Effector memory CD4-positive, alpha-beta T cell (primary cell): ENCODE results near the gene TMEM106A.
"Not testable (repeated sequence)": the region's sequence is repeated elsewhere in the genome, so short reads cannot be mapped to it uniquely, and the experiment has no call there.

Experiments
- DNase-seq, 3 donors: peaks; one replicate each; pipeline ENCODE4 v3.0.0-alpha.2; 2020
- H3K27ac ChIP-seq: 2 replicates; pipeline ENCODE4 v1.7.0; 2013; ENCODE audit warnings: mild to moderate bottlenecking, low read length, moderate library complexity; ENCODE audit not compliant: insufficient read depth, poor library complexity, severe bottlenecking
- H3K27me3 ChIP-seq: replicated peaks from 2 replicates; pipeline ENCODE4 v1.7.0; 2013; ENCODE audit warnings: mild to moderate bottlenecking, low read length; ENCODE audit not compliant: insufficient read depth, control insufficient read depth, poor library complexity, severe bottlenecking
- H3K36me3 ChIP-seq: 2 replicates; pipeline ENCODE4 v1.7.0; 2013; ENCODE audit warnings: mild to moderate bottlenecking, low read length, moderate library complexity; ENCODE audit not compliant: control insufficient read depth, insufficient read depth
- H3K4me1 ChIP-seq: 2 replicates; pipeline ENCODE4 v1.7.0; 2013; ENCODE audit warnings: low read length, mild to moderate bottlenecking; ENCODE audit not compliant: control insufficient read depth, insufficient read depth, poor library complexity, severe bottlenecking
- H3K4me3 ChIP-seq: 2 replicates; pipeline ENCODE4 v1.7.0; 2013; ENCODE audit warnings: low read length, low read depth, mild to moderate bottlenecking; ENCODE audit not compliant: insufficient read depth, poor library complexity, severe bottlenecking
- H3K9me3 ChIP-seq: 2 replicates; pipeline ENCODE4 v1.7.0; 2013; ENCODE audit warnings: mild to moderate bottlenecking, low read length, moderate library complexity; ENCODE audit not compliant: control insufficient read depth
- total RNA-seq, 3 donors: gene quantifications; one replicate each; lab custom pipeline; 2026; lab: John Stamatoyannopoulos, UW

The TMEM106A gene
- 8.1 to 12.6 (median 10.4) reads per million in 3 donors for total RNA-seq

- DNase-seq: peak; percentile 51 to 65 (median 58)
- peaks cover 10% of the 10 kb centered on the region for H3K4me1 ChIP-seq
- peaks cover 10% of the 10 kb centered on the region for H3K36me3 ChIP-seq
- peak within 1 kb of the TSS; percentile 79 for H3K27ac ChIP-seq
- H3K9me3 ChIP-seq: no peaks in the 10 kb centered on the region
- peak within 1 kb of the TSS; percentile 79 for H3K4me3 ChIP-seq
- no peaks in the 10 kb centered on the region for H3K27me3 ChIP-seq
Observed at GRCh38 chr17:43211480-43212402, at the start of gene TMEM106A. TMEM106A (plus strand) TSS chr17:43211875; CDS start chr17:43213042, 1,167 bp downstream.

GRCh38 chr17:43165971-43166370, 45.7 kb upstream of the TMEM106A start:
- not testable (repeated sequence) for H3K4me3 ChIP-seq, H3K4me1 ChIP-seq, H3K27ac ChIP-seq, H3K9me3 ChIP-seq, H3K27me3 ChIP-seq, DNase-seq, H3K36me3 ChIP-seq

- no peak for DNase-seq
- Histone ChIP-seq H3K9me3 (no peaks in the 10 kb centered on the region), H3K36me3 (no peaks in the 10 kb centered on the region), H3K4me3 (peak overlapping the region; percentile 91), H3K4me1 (peaks cover 26% of the 10 kb centered on the region), H3K27me3 (no peaks in the 10 kb centered on the region), H3K27ac (peak overlapping the region; percentile 99)
Observed at GRCh38 chr17:43169561-43170139, 42.0 kb upstream of the TMEM106A start.

- Histone ChIP-seq H3K9me3 (no peaks in the 10 kb centered on the region), H3K4me3 (peak overlapping the region; percentile 91), H3K27ac (peak overlapping the region; percentile 99), H3K4me1 (peaks cover 26% of the 10 kb centered on the region), H3K27me3 (no peaks in the 10 kb centered on the region), H3K36me3 (no peaks in the 10 kb centered on the region)
- DNase-seq: peak; percentile 77 to 87 (median 83)
Observed at GRCh38 chr17:43170140-43170765, 41.4 kb upstream of the TMEM106A start.

- no peaks in the 10 kb centered on the region for H3K9me3 ChIP-seq
- H3K27me3 ChIP-seq: no peaks in the 10 kb centered on the region
- peak within 1 kb of the TSS; percentile 91 for H3K4me3 ChIP-seq
- H3K27ac ChIP-seq: peak within 1 kb of the TSS; percentile 99
- H3K4me1 ChIP-seq: peaks cover 30% of the 10 kb centered on the region
- peak; percentile 90 to 96 (median 95) for DNase-seq
- peaks cover 6% of the 10 kb centered on the region for H3K36me3 ChIP-seq
Observed at GRCh38 chr17:43170766-43171585, 40.7 kb upstream of the TMEM106A start, which contains the start of gene NBR1. NBR1 (plus strand) TSS chr17:43171214; CDS start chr17:43175800, 4,586 bp downstream.

GRCh38 chr17:43171586-43172487, 39.8 kb upstream of the TMEM106A start:
- Histone ChIP-seq H3K36me3 (peaks cover 9% of the 10 kb centered on the region), H3K27me3 (no peaks in the 10 kb centered on the region), H3K9me3 (no peaks in the 10 kb centered on the region), H3K27ac (peak overlapping the region; percentile 99), H3K4me3 (peak overlapping the region; percentile 91), H3K4me1 (peaks cover 37% of the 10 kb centered on the region)
- no peak for DNase-seq

- Histone ChIP-seq H3K4me1 (peaks cover 27% of the 10 kb centered on the region), H3K27ac (peak overlapping the region; percentile 41), H3K4me3 (no peak overlapping the region), H3K36me3 (peaks cover 42% of the 10 kb centered on the region), H3K9me3 (no peaks in the 10 kb centered on the region), H3K27me3 (no peaks in the 10 kb centered on the region)
- no peak for DNase-seq
Observed at GRCh38 chr17:43175213-43176118, 36.2 kb upstream of the TMEM106A start.

- no peaks in the 10 kb centered on the region for H3K9me3 ChIP-seq
- no peaks in the 10 kb centered on the region for H3K27me3 ChIP-seq
- H3K4me3 ChIP-seq: no peak overlapping the region
- no peak for DNase-seq
- H3K36me3 ChIP-seq: peaks cover 44% of the 10 kb centered on the region
- peak overlapping the region; percentile 41 for H3K27ac ChIP-seq
- H3K4me1 ChIP-seq: peaks cover 27% of the 10 kb centered on the region
Observed at GRCh38 chr17:43176119-43176570, 35.5 kb upstream of the TMEM106A start.
